Activated CD4-positive, alpha-beta T cell treated with anti-CD3 and anti-CD28 coated beads, Interleukin-2, amount 10 ng/mL, durations not matched to agents 7 days and 5 days (primary cell): ENCODE results near the gene KRT12. TPM values are rescaled to one million over a fixed set of nuclear protein-coding genes. Genes with fewer than 3 reads are reported as not detected.
"Not testable (repeated sequence)": the region's sequence is repeated elsewhere in the genome, so short reads cannot be mapped to it uniquely, and the experiment has no call there.

Experiments
- CTCF ChIA-PET: fragments of 350-600 bp; sonication (Branson Sonifier 250); formaldehyde crosslinking; loops from one replicate; lab custom pipeline; 2021; ENCODE audit warnings: antibody characterized with exemption; lab: Charles Lee
- POLR2A ChIA-PET: fragments of 350-600 bp; sonication (Branson Sonifier 250); formaldehyde crosslinking; loops from one replicate; lab custom pipeline; 2021; ENCODE audit warnings: antibody characterized with exemption; lab: Charles Lee
- DNase-seq: peaks from one replicate; pipeline ENCODE4 v3.0.0-alpha.2; 2020
- H3K27ac Mint-ChIP-seq: one replicate; pipeline ENCODE4 v1.8.0; 2021; ENCODE audit warnings: mild to moderate bottlenecking, moderate library complexity, mixed read lengths
- H3K27me3 Mint-ChIP-seq: one replicate; pipeline ENCODE4 v1.8.0; 2021; ENCODE audit warnings: mixed read lengths
- H3K36me3 Mint-ChIP-seq: one replicate; pipeline ENCODE4 v1.8.0; 2021; ENCODE audit warnings: low read depth, mixed read lengths
- H3K4me1 Mint-ChIP-seq: one replicate; pipeline ENCODE4 v1.8.0; 2021; ENCODE audit warnings: mixed read lengths
- H3K4me3 Mint-ChIP-seq: one replicate; pipeline ENCODE4 v1.8.0; 2021; ENCODE audit warnings: mild to moderate bottlenecking, moderate library complexity, mixed read lengths
- H3K9me3 Mint-ChIP-seq: one replicate; pipeline ENCODE4 v1.8.0; 2021; ENCODE audit warnings: mixed read lengths
- total RNA-seq, 2 experiments: library from RNA; stranded (reverse); gene quantifications; one replicate each; pipeline ENCODE4 v1.2.3, GENCODE V29; 2021

The KRT12 gene
- total RNA-seq, 2 experiments from 2014 or later: not detected

GRCh38 chr17:40817103-40817682 is 49.8 kb downstream of the KRT12 start:
- ChIA-PET POLR2A (no interaction called here), CTCF (interaction anchor here (0.6 to 1.2 kb wide), 2 partner anchors 12 to 532 kb away, joined by 3 read pairs; no protein-coding TSS in a partner anchor)
- peaks cover 29% of the 10 kb centered on the region for H3K4me1 Mint-ChIP-seq
- H3K4me3 Mint-ChIP-seq: peak overlapping the region; percentile 65
- peaks cover 39% of the 10 kb centered on the region for H3K36me3 Mint-ChIP-seq
- DNase-seq: no peak
- peaks cover 16% of the 10 kb centered on the region for H3K27me3 Mint-ChIP-seq
- peak overlapping the region; percentile 55 for H3K27ac Mint-ChIP-seq
- peaks cover 8% of the 10 kb centered on the region for H3K9me3 Mint-ChIP-seq

DNA sequence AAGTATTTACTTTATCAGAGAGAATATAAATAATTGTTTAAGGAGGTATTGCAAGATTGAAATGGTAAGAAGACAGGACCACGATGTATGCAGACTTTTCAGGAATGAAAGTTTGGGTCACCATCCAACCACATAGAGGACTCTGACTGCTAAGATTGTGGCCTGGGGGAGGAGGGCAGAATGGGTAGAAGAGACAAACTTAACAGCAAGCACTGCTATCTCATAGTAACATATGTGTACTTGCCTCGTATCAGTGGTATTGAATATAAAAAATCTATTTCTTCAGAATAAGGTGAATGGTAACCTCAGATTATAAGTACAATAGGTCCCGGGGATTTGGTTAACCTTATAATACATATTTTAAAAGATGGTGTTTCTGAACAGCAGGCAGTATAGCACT is 50.5 kb downstream of the KRT12 start:
- Mint-ChIP-seq H3K4me3 (peak overlapping the region; percentile 41), H3K27me3 (peaks cover 22% of the 10 kb centered on the region), H3K27ac (no peak overlapping the region), H3K4me1 (peaks cover 29% of the 10 kb centered on the region), H3K9me3 (peaks cover 8% of the 10 kb centered on the region), H3K36me3 (peaks cover 38% of the 10 kb centered on the region)
- ChIA-PET CTCF (interaction anchor here (0.6 to 1.2 kb wide), 2 partner anchors 11 to 531 kb away, joined by 3 read pairs; no protein-coding TSS in a partner anchor), POLR2A (interaction anchor here (0.7 kb wide), 1 partner anchor 253 kb away, joined by 6 read pairs; no protein-coding TSS in a partner anchor)
- no peak for DNase-seq

DNA sequence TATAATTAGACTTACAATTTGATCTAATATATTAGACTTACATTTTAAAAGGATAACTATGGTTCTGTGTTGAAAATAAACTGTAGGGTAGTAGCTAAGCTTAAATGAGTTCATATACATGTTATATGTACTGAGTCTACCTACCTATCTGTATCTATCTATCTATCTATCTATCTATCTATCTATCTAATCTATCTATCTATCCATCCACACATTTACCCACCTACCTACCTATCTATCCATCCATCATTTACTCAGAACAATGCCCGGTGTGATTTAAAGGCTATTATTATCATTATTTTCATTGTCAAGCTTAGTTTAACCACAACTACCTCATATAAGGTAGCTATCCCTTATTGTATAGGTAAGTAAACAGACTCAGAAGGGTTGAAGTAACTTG is 51.6 kb downstream of the KRT12 start:
- Mint-ChIP-seq H3K27ac (no peak overlapping the region), H3K9me3 (peaks cover 6% of the 10 kb centered on the region), H3K36me3 (peaks cover 35% of the 10 kb centered on the region), H3K27me3 (peaks cover 30% of the 10 kb centered on the region), H3K4me3 (no peak overlapping the region), H3K4me1 (peaks cover 24% of the 10 kb centered on the region)
- ChIA-PET CTCF (interaction anchor here (1.0 kb wide), 1 partner anchor 850 kb away, joined by 5 read pairs; no protein-coding TSS in a partner anchor), POLR2A (interaction anchor here (0.7 kb wide), 1 partner anchor 168 kb away, joined by 4 read pairs; the partner anchor contains the start of gene SMARCE1)
- DNase-seq: no peak

GRCh38 chr17:40814657-40815056 is 52.4 kb downstream of the KRT12 start:
- H3K27me3 Mint-ChIP-seq: peaks cover 37% of the 10 kb centered on the region
- peaks cover 16% of the 10 kb centered on the region for H3K4me1 Mint-ChIP-seq
- CTCF ChIA-PET: interaction anchor here (1.0 kb wide), 1 partner anchor 851 kb away, joined by 5 read pairs; no protein-coding TSS in a partner anchor
- H3K4me3 Mint-ChIP-seq, H3K27ac Mint-ChIP-seq, DNase-seq, H3K9me3 Mint-ChIP-seq, POLR2A ChIA-PET: not testable (repeated sequence)
- H3K36me3 Mint-ChIP-seq: peaks cover 29% of the 10 kb centered on the region

DNA sequence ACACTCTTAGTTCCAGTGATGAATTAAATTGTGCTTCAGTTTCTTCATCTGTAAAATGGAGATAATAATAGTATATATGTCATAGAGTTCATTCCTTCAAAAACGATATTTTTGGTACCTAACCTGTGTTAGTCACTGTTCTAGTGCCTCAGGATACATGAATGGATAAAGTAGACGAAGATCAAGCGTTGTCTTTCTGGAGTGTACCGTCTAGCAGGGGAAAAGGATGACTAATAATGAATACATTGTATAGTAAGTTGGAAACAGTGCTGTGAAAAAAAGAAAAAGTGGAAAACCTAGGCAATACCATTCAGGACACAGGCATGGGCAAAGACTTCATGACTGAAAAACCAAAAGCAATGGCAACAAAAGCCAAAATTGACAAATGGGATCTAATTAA is 53.2 kb downstream of the KRT12 start:
- Mint-ChIP-seq H3K4me1 (peaks cover 14% of the 10 kb centered on the region), H3K36me3 (peaks cover 22% of the 10 kb centered on the region), H3K4me3 (no peak overlapping the region), H3K27me3 (peaks cover 43% of the 10 kb centered on the region), H3K9me3 (peaks cover 2% of the 10 kb centered on the region), H3K27ac (no peak overlapping the region)
- ChIA-PET POLR2A (no interaction called here), CTCF (no interaction called here)
- no peak for DNase-seq

DNA sequence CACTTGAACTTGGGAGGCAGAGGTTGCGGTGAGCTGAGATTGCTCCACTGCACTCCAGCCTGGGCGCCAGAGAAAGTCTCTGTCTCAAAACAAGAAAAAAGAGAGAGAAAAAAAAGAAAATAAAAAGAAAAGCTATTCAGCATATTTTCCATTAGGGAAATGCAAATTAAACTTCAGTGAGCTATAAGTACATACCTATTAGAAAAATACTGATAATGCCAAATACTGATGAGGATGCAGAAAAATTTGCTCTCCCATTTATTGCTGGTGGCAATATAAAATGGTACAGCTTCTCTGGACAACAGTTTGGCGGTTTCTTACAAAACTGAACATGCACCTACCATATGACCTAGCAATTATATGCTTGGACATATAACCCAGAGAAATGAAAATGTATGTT is 54.4 kb downstream of the KRT12 start:
- CTCF ChIA-PET: interaction anchor here (0.8 kb wide), 1 partner anchor 850 kb away, joined by 4 read pairs; no protein-coding TSS in a partner anchor
- Mint-ChIP-seq H3K27me3 (peaks cover 49% of the 10 kb centered on the region), H3K9me3 (peaks cover 2% of the 10 kb centered on the region), H3K36me3 (peaks cover 12% of the 10 kb centered on the region), H3K4me1 (peaks cover 9% of the 10 kb centered on the region), H3K27ac (no peak overlapping the region), H3K4me3 (no peak overlapping the region)
- POLR2A ChIA-PET: no interaction called here
- DNase-seq: no peak

Other genes starting within 250 kb of the KRT12 start
- gene SMARCE1, start 219.4 kb downstream of the KRT12 start, total RNA-seq: 100 to 1,000 TPM; 110 to 117 TPM
- not detected for gene KRT222, start 202.0 kb downstream of the KRT12 start, total RNA-seq
- gene KRT24, start 163.5 kb downstream of the KRT12 start, total RNA-seq: not detected
- not detected for gene KRT25, start 111.9 kb downstream of the KRT12 start, total RNA-seq
- not detected for gene KRT26, start 95.0 kb downstream of the KRT12 start, total RNA-seq
- gene KRT27, start 84.7 kb downstream of the KRT12 start, total RNA-seq: not detected
- not detected for gene KRT28, start 67.3 kb downstream of the KRT12 start, total RNA-seq
- gene KRT10, start 44.6 kb downstream of the KRT12 start, total RNA-seq: 10 to 100 TPM; 21.0 to 22.9 TPM
- not detected for gene KRT20, start 18.0 kb upstream of the KRT12 start, total RNA-seq
- gene KRT23, start 70.4 kb upstream of the KRT12 start, total RNA-seq: not detected
- gene KRT39, start 99.7 kb upstream of the KRT12 start, total RNA-seq: not detected
- not detected for gene KRT40, start 117.1 kb upstream of the KRT12 start, total RNA-seq
- not detected for gene KRTAP3-3, start 126.9 kb upstream of the KRT12 start, total RNA-seq
- not detected for gene KRTAP3-2, start 132.7 kb upstream of the KRT12 start, total RNA-seq
- not detected for gene KRTAP3-1, start 141.9 kb upstream of the KRT12 start, total RNA-seq
- gene KRTAP1-5, start 160.0 kb upstream of the KRT12 start, total RNA-seq: not detected
- not detected for gene KRTAP1-4, start 163.0 kb upstream of the KRT12 start, total RNA-seq
- not detected for gene KRTAP1-3, start 167.7 kb upstream of the KRT12 start, total RNA-seq
- not detected for gene KRTAP1-1, start 174.2 kb upstream of the KRT12 start, total RNA-seq
- not detected for gene KRTAP2-1, start 180.1 kb upstream of the KRT12 start, total RNA-seq
- not detected for gene KRTAP2-2, start 188.0 kb upstream of the KRT12 start, total RNA-seq
- gene KRTAP2-3, start 192.9 kb upstream of the KRT12 start, total RNA-seq: not detected
- gene KRTAP2-4, start 198.7 kb upstream of the KRT12 start, total RNA-seq: not detected
- not detected for gene KRTAP4-7, start 216.9 kb upstream of the KRT12 start, total RNA-seq
- gene KRTAP4-8, start 230.9 kb upstream of the KRT12 start, total RNA-seq: not detected
- not detected for gene KRTAP4-16, start 235.0 kb upstream of the KRT12 start, total RNA-seq
- gene KRTAP4-9, start 238.2 kb upstream of the KRT12 start, total RNA-seq: not detected